MCF 10A (cell line): ENCODE results near the gene KAZN. TPM values are rescaled to one million over a fixed set of nuclear protein-coding genes. Genes with fewer than 3 reads are reported as not detected.

Source experiments
- BruUV-seq: library from RNA; stranded (reverse); fragments of 400-500 nt; replicated peaks from 2 replicates; lab custom pipeline; 2021; lab: Mats Ljungman, UMichigan
- CTCF ChIA-PET: fragments of 300-600 bp; sonication (Branson Sonifier 250); formaldehyde crosslinking; extraction: SDS; loops from one replicate; lab custom pipeline; 2021; ENCODE audit warnings: antibody characterized with exemption, inconsistent platforms; lab: Yijun Ruan, JAX
- POLR2A ChIA-PET: fragments of 300-600, 350-650 bp; sonication (Branson Sonifier 250); formaldehyde crosslinking; extraction: SDS; loops from one replicate; lab custom pipeline; 2020; ENCODE audit warnings: antibody characterized with exemption, inconsistent platforms; lab: Yijun Ruan, JAX
- DNase-seq: peaks from one replicate; pipeline ENCODE4 v3.0.0-alpha.2; 2018; ENCODE audit not compliant: unreplicated experiment
- H3K27ac Mint-ChIP-seq: one replicate; pipeline ENCODE4 v1.8.0; 2022; ENCODE audit warnings: mild to moderate bottlenecking, low read depth, mixed read lengths; ENCODE audit not compliant: unreplicated experiment
- H3K27me3 Mint-ChIP-seq: one replicate; pipeline ENCODE4 v1.8.0; 2022; ENCODE audit warnings: mixed read lengths; ENCODE audit not compliant: insufficient read depth, unreplicated experiment
- H3K36me3 Mint-ChIP-seq: one replicate; pipeline ENCODE4 v1.8.0; 2022; ENCODE audit warnings: mild to moderate bottlenecking, moderate library complexity, mixed read lengths; ENCODE audit not compliant: insufficient read depth, unreplicated experiment
- H3K4me1 Mint-ChIP-seq: one replicate; pipeline ENCODE4 v1.8.0; 2022; ENCODE audit warnings: mixed read lengths; ENCODE audit not compliant: insufficient read depth, unreplicated experiment
- H3K4me3 Mint-ChIP-seq: one replicate; pipeline ENCODE4 v1.8.0; 2022; ENCODE audit warnings: mild to moderate bottlenecking, moderate library complexity, mixed read lengths; ENCODE audit not compliant: unreplicated experiment
- H3K9me3 Mint-ChIP-seq: one replicate; pipeline ENCODE4 v1.8.0; 2022; ENCODE audit warnings: mixed read lengths; ENCODE audit not compliant: unreplicated experiment
- CTCF ChIP-seq: fragments of 200-600 bp; IDR thresholded peaks from one replicate; pipeline ENCODE4 v1.8.0; 2022; ENCODE audit warnings: antibody characterized with exemption, mild to moderate bottlenecking; ENCODE audit not compliant: unreplicated experiment
- intact Hi-C: fragments of 100-400 bp; cut with micrococcal nuclease; formaldehyde crosslinking; loops from 2 replicates; pipeline ENCODE4 v1.14.1; 2022
- total RNA-seq: library from RNA; stranded (reverse); gene quantifications from 2 replicates; pipeline ENCODE4 v1.2.3, GENCODE V29; 2022

The KAZN gene
- total RNA-seq, 1 experiment from 2014 or later: 3.3 TPM

- BruUV-seq: no TSS peak
Measured at GRCh38 chr1:14887764-14888350, 289.4 kb downstream of the KAZN start.

GRCh38 chr1:14888374-14888773, 289.9 kb downstream of the KAZN start:
- POLR2A ChIA-PET: interaction anchor here (0.6 kb wide), 2 partner anchors 586 to 777 kb away, joined by 3 read pairs; no protein-coding TSS in a partner anchor
- Mint-ChIP-seq H3K27me3 (no peaks in the 10 kb centered on the region), H3K36me3 (no peaks in the 10 kb centered on the region), H3K27ac (no peak overlapping the region), H3K4me3 (no peak overlapping the region), H3K9me3 (no peaks in the 10 kb centered on the region), H3K4me1 (no peaks in the 10 kb centered on the region)
- no peak for DNase-seq
- TF ChIP-seq CTCF: no peak
- CTCF ChIA-PET: interaction anchor here (1.3 kb wide), 1 partner anchor 16 kb away, joined by 3 read pairs; no protein-coding TSS in a partner anchor
- intact Hi-C loops: no loop called here
- no TSS peak for BruUV-seq

More at GRCh38 chr1:14887764-14888350, 289.4 kb downstream of the KAZN start:
- H3K9me3 Mint-ChIP-seq: no peaks in the 10 kb centered on the region
- no peaks in the 10 kb centered on the region for H3K4me1 Mint-ChIP-seq
- H3K27me3 Mint-ChIP-seq: no peaks in the 10 kb centered on the region
- H3K4me3 Mint-ChIP-seq: no peak overlapping the region
- no peak overlapping the region for H3K27ac Mint-ChIP-seq
- no peak for DNase-seq
- CTCF ChIA-PET: interaction anchor here (0.6 to 1.3 kb wide), 2 partner anchors 16 to 82 kb away, joined by 3 to 4 read pairs; no protein-coding TSS in a partner anchor
- intact Hi-C loops: no loop called here
- POLR2A ChIA-PET: interaction anchor here (0.6 kb wide), 2 partner anchors 10 to 1048 kb away, joined by 3 read pairs; no protein-coding TSS in a partner anchor
- TF ChIP-seq CTCF: no peak
- H3K36me3 Mint-ChIP-seq: no peaks in the 10 kb centered on the region

GRCh38 chr1:14889825-14890440, 291.4 kb downstream of the KAZN start:
- intact Hi-C loops: no loop called here
- Mint-ChIP-seq H3K36me3 (no peaks in the 10 kb centered on the region), H3K4me1 (no peaks in the 10 kb centered on the region), H3K27me3 (no peaks in the 10 kb centered on the region), H3K27ac (no peak overlapping the region), H3K4me3 (no peak overlapping the region), H3K9me3 (no peaks in the 10 kb centered on the region)
- TF ChIP-seq CTCF: no peak
- POLR2A ChIA-PET: interaction anchor here (0.6 to 1.9 kb wide), 3 partner anchors 14 to 368 kb away, joined by 3 to 4 read pairs (median 3); no protein-coding TSS in a partner anchor
- BruUV-seq: no TSS peak
- CTCF ChIA-PET: interaction anchor here (0.6 to 0.9 kb wide), 2 partner anchors 24 to 323 kb away, joined by 3 read pairs; no protein-coding TSS in a partner anchor
- no peak for DNase-seq

- CTCF ChIA-PET: interaction anchor here (0.6 kb wide), 1 partner anchor 540 kb away, joined by 3 read pairs; no protein-coding TSS in a partner anchor
- H3K27me3 Mint-ChIP-seq: no peaks in the 10 kb centered on the region
- no peak for TF ChIP-seq CTCF
Measured at GRCh38 chr1:14891991-14892390, 293.5 kb downstream of the KAZN start.

More at GRCh38 chr1:14891991-14892390, 293.5 kb downstream of the KAZN start:
- no peak for DNase-seq
- intact Hi-C loops: no loop called here
- BruUV-seq: no TSS peak
- Mint-ChIP-seq H3K4me1 (no peaks in the 10 kb centered on the region), H3K27ac (no peak overlapping the region), H3K36me3 (no peaks in the 10 kb centered on the region), H3K4me3 (no peak overlapping the region), H3K9me3 (no peaks in the 10 kb centered on the region)
- POLR2A ChIA-PET: no interaction called here
